Retinal pigment epithelial cell (primary cell): ENCODE data around the gene NRIP2.

Experiments
- DNase-seq: peaks from one replicate; pipeline ENCODE4 v3.0.0-alpha.2; 2010; ENCODE audit warnings: low read depth
- H3K4me3 ChIP-seq: 2 replicates; pipeline ENCODE4 v1.5.1; 2011; ENCODE audit warnings: mild to moderate bottlenecking, low read length, control low read depth, moderate library complexity
- CTCF ChIP-seq: conservative IDR thresholded peaks from 2 replicates; pipeline ENCODE4 v1.5.1; 2011; ENCODE audit warnings: low read depth, low read length, control low read depth, inconsistent platforms

Gene NRIP2

GRCh38 chr12:2842948-2843347 is 8.1 kb upstream of the NRIP2 start:
- H3K4me3 ChIP-seq: no peak overlapping the region
- no peak for DNase-seq
- TF ChIP-seq CTCF: no peak

- no peak for TF ChIP-seq CTCF
- H3K4me3 ChIP-seq: no peak overlapping the region
- no peak for DNase-seq
Observed at GRCh38 chr12:2841056-2841650, 6.3 kb upstream of the NRIP2 start.

- no peak for DNase-seq
- no peak for TF ChIP-seq CTCF
- H3K4me3 ChIP-seq: no peak overlapping the region
Observed at GRCh38 chr12:2836574-2836973, 1.7 kb upstream of the NRIP2 start.

GRCh38 chr12:2835691-2836403 is 1.0 kb upstream of the NRIP2 start:
- no peak for DNase-seq
- no peak overlapping the region for H3K4me3 ChIP-seq
- TF ChIP-seq CTCF: no peak

GRCh38 chr12:2833810-2834209 is 1.0 kb downstream of the NRIP2 start:
- DNase-seq: no peak
- no peak for TF ChIP-seq CTCF
- no peak overlapping the region for H3K4me3 ChIP-seq

- no peak for TF ChIP-seq CTCF
- H3K4me3 ChIP-seq: no peak overlapping the region
- no peak for DNase-seq
Observed at GRCh38 chr12:2833327-2833726, 1.5 kb downstream of the NRIP2 start.

- DNase-seq: no peak
- no peak for TF ChIP-seq CTCF
- H3K4me3 ChIP-seq: no peak overlapping the region
Observed at GRCh38 chr12:2832550-2833127, 2.2 kb downstream of the NRIP2 start.
